Left ventricle myocardium inferior (tissue), 1 donor: ENCODE results near the gene MTG2. TPM values are rescaled to one million over a fixed set of nuclear protein-coding genes. Genes with fewer than 3 reads are reported as not detected.

ENCODE experiments used
- DNase-seq: peaks from one replicate; pipeline ENCODE4 v3.0.0-alpha.2; 2020
- H3K27ac ChIP-seq: fragments of 200-600 bp; replicated peaks from 2 replicates; pipeline ENCODE4 v1.8.0; 2021
- H3K27me3 ChIP-seq: fragments of 200-600 bp; 2 replicates; pipeline ENCODE4 v1.8.0; 2021; ENCODE audit warnings: low read depth
- H3K36me3 ChIP-seq: fragments of 200-600 bp; 2 replicates; pipeline ENCODE4 v1.8.0; 2021
- H3K4me1 ChIP-seq: fragments of 200-600 bp; 2 replicates; pipeline ENCODE4 v1.8.0; 2021
- H3K4me3 ChIP-seq: fragments of 200-600 bp; 2 replicates; pipeline ENCODE4 v1.8.0; 2021; ENCODE audit warnings: mild to moderate bottlenecking, moderate library complexity
- H3K9me3 ChIP-seq: fragments of 200-600 bp; replicated peaks from 2 replicates; pipeline ENCODE4 v1.8.0; 2021
- intact Hi-C: fragments of 100-400 bp; cut with micrococcal nuclease; formaldehyde crosslinking; loops from one replicate; pipeline ENCODE4 v1.11.0; 2022
- total RNA-seq: library from RNA; stranded (reverse); fragmentation: NEBNext Ultra II Directional; extraction: Animal tissue kit (Norgen Biotek cat#: 25700); gene quantifications from one replicate; pipeline ENCODE4 v1.2.1, GENCODE V29; 2021
- TF ChIP-seq, protein P1 (sequence below): fragments of 200-600 bp; IDR thresholded peaks from 2 replicates; pipeline ENCODE4 v1.8.0; 2021; ENCODE audit warnings: antibody characterized with exemption, mild to moderate bottlenecking, borderline replicate concordance
- donor health status: DM: no; HTN: yes; CAD: no; lungs with severe emphysema.

Gene MTG2
- total RNA-seq, 1 donor from 2014 or later = 25.9 TPM

- Histone ChIP-seq H3K4me1 (peaks cover 28% of the 10 kb centered on the region), H3K27ac (no peak overlapping the region), H3K9me3 (no peaks in the 10 kb centered on the region), H3K27me3 (no peaks in the 10 kb centered on the region), H3K36me3 (peaks cover 66% of the 10 kb centered on the region), H3K4me3 (no peak overlapping the region)
- intact Hi-C loops = no loop called here
- DNase-seq = no peak
- TF ChIP-seq, protein P1, sequence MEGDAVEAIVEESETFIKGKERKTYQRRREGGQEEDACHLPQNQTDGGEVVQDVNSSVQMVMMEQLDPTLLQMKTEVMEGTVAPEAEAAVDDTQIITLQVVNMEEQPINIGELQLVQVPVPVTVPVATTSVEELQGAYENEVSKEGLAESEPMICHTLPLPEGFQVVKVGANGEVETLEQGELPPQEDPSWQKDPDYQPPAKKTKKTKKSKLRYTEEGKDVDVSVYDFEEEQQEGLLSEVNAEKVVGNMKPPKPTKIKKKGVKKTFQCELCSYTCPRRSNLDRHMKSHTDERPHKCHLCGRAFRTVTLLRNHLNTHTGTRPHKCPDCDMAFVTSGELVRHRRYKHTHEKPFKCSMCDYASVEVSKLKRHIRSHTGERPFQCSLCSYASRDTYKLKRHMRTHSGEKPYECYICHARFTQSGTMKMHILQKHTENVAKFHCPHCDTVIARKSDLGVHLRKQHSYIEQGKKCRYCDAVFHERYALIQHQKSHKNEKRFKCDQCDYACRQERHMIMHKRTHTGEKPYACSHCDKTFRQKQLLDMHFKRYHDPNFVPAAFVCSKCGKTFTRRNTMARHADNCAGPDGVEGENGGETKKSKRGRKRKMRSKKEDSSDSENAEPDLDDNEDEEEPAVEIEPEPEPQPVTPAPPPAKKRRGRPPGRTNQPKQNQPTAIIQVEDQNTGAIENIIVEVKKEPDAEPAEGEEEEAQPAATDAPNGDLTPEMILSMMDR = no peak
These were observed 10.5 kb downstream of the MTG2 start for GRCh38 chr20:62193079-62194025.

- Histone ChIP-seq H3K9me3 (no peaks in the 10 kb centered on the region), H3K4me1 (peaks cover 28% of the 10 kb centered on the region), H3K27ac (no peak overlapping the region), H3K4me3 (no peak overlapping the region), H3K27me3 (no peaks in the 10 kb centered on the region), H3K36me3 (peaks cover 71% of the 10 kb centered on the region)
- DNase-seq = no peak
- TF ChIP-seq, protein P1 = no peak
- intact Hi-C loops = no loop called here
These were observed 12.2 kb downstream of the MTG2 start for GRCh38 chr20:62195075-62195405.

DNA sequence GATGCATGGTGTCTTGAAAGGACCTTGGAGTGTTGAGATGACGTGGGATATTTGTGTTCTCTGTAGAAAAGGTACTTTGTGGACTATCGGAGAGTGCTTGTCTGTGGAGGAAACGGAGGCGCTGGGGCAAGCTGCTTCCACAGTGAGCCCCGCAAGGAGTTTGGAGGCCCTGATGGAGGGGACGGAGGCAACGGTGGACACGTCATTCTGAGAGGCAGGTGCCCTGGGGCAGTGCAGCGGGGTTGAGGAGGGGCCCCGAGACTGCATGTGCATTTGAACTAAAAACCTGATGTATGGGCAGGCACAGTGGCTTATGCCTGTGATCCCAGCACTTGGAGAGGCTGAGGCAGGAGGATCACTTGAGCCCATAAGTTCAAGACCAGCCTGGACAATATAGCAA lies 12.9 kb downstream of the MTG2 start:
- DNase-seq = no peak
- H3K27ac ChIP-seq = no peak overlapping the region
- H3K4me3 ChIP-seq = no peak overlapping the region
- TF ChIP-seq, protein P1 = no peak
- H3K27me3 ChIP-seq = no peaks in the 10 kb centered on the region
- H3K9me3 ChIP-seq = no peaks in the 10 kb centered on the region
- peaks cover 71% of the 10 kb centered on the region for H3K36me3 ChIP-seq
- intact Hi-C loops = no loop called here
- peaks cover 26% of the 10 kb centered on the region for H3K4me1 ChIP-seq

DNA sequence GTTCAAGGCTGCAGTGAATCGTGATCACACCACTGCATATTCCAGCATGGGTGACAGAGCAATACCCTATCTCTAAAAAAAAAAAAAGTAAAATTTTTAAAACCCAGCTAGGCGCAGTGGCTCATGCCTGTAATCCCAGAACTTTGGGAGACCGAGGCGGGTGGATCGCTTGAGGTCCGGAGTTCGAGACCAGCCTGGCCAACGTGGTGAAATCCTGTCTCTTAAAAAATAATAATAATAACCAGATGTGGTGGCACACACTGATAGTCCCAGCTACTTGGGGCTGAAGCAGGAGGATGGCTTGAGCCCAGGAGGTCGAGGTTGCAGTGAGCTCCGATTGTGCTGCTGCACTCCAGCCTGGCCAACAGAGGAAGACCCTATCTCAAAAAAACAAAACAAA lies 13.5 kb downstream of the MTG2 start:
- TF ChIP-seq, protein P1 = no peak
- Histone ChIP-seq H3K4me3 (no peak overlapping the region), H3K9me3 (no peaks in the 10 kb centered on the region), H3K36me3 (peaks cover 76% of the 10 kb centered on the region), H3K27me3 (no peaks in the 10 kb centered on the region), H3K27ac (no peak overlapping the region), H3K4me1 (peaks cover 20% of the 10 kb centered on the region)
- intact Hi-C loops = no loop called here
- DNase-seq = no peak

- TF ChIP-seq, protein P1 = no peak
- no peak for DNase-seq
- Histone ChIP-seq H3K4me1 (peaks cover 10% of the 10 kb centered on the region), H3K27ac (no peak overlapping the region), H3K36me3 (peaks cover 86% of the 10 kb centered on the region), H3K9me3 (no peaks in the 10 kb centered on the region), H3K4me3 (no peak overlapping the region), H3K27me3 (no peaks in the 10 kb centered on the region)
- intact Hi-C loops = no loop called here
These were observed 14.5 kb downstream of the MTG2 start for GRCh38 chr20:62197311-62197710.
